Effector CD4-positive, alpha-beta T cell (primary cell): ENCODE measurements around the gene PXDC1.
"Not testable (repeated sequence)": the region's sequence is repeated elsewhere in the genome, so short reads cannot be mapped to it uniquely, and the experiment has no call there.

Experiments used
- DNase-seq: peaks from one replicate; pipeline ENCODE4 v3.0.0-alpha.2; 2020

The PXDC1 gene

GRCh38 chr6:3729603-3730344, 21.7 kb downstream of the PXDC1 start:
- DNase-seq, result no peak

DNA sequence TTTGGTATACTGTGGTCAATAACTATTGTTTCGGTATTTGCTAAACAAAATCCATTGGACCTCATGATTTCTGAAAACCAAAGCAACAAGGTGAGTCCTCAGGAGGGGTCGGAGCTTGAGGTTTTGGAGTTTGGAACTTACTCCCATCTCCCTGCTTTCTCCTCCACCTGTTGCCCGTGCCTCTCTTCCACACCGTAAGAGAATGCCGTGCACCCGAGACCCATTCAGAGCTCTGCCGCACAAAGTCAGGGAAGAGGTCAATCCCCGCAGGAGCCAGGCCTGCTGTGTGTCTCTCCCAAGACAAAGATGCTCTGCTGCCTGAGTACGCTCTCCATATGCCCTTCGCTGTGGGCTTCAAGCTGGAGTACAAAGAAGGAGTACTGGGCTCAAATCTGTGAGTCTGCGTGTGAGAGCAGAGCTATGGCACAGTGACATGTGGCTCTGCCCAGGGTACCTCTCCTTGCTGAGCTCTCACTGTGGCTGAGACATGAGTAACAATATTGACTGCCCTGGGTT, 23.9 kb downstream of the PXDC1 start:
- no peak for DNase-seq

- no peak for DNase-seq
These were observed 24.5 kb downstream of the PXDC1 start for GRCh38 chr6:3727036-3727435.

DNA sequence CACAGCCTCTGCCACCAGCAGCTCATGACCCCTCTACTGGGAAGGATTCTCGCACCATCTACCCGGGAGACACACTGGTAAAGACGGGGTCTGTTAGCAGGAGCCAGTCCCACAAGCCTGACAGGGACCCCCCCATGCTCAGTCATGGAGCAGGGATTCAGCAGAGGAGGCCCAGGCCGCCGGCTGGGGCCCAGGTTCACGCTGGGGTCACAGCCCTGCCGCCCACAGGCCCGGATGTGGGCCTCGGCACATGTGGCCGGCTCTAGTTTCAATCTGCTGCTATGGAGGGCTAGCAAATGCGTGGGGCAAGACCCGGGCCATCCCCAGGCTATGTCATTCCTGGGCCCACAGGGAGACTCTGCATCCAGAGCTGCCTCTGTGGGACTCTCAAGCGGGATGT, 25.1 kb downstream of the PXDC1 start:
- DNase-seq, result no peak

DNA sequence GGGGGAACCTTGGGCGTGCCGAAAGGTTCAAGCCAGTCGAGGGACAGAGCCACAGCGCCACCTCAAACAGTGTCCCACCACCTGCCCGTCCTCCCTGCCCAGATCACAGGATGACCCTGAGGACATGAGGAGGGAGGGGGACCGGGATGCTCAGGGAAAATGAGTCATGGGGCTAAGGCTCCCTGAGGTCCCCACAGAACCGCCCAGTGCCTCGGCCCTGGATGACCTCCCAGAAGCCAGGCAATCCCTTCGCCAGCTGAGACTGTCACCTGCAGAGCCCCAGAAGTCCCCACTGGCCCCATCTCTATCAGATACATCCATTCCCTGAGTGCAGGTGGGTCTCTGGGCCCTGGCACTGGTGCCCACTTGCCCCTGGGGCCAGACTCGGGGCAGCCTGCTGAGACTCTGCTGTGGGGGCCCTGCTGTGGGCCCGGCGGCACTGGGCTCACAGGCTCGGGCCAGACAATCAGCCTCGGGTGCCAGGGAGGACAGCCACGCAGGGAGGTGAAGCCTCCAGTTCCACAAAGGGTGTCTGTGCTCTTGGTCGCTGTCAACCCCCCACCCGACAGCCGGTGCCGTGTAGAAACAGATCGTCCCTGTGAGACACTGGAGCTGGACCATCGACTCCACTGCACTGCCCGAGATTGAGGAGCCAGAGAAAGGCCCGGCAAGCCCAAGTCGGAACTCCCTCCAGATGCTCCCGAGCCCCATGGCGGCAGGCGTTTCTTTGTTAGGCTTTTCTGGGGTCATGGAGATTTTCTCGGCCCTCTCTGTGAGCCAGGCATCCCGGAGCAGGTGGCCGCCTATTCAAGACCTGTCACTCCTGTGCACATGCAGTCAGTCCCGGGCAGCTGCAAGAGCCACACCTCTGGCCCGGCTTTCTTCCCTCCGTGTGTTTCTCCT, 26.1 kb downstream of the PXDC1 start:
- no peak for DNase-seq

DNA sequence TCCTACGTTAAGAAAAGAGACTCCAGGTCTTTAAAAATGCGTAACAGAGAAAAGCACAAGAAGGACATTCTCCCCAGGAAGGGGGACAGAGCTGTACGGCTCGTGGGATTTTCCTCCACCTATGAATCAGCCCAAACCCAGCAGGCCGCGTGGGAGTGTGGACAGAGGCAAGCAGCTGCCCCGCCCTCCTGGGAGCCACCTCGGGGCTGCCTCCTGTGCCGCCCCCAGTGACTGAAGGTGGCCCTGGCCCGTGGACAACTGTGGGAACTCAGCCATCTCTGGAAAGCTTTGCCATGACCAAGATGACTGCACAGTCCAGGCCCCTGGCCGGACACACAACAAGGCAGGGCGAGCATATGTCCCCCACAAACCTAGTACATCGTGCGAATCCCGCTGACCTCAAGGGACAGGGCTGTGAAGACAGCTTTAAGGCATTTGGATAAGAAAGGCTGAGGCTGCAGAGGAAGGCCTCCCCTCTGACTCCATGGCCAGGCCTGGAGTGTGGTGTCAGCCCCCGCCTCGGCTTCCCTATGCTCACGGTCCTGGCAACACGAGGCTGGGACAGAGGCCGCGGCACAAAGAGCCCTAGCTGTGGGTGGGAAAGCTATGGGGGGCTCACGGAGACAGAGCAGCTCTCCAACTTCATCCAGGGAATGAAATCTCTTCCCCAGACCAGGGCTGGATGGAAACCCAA, 26.9 kb downstream of the PXDC1 start:
- no peak for DNase-seq

GRCh38 chr6:3723966-3724365, 27.5 kb downstream of the PXDC1 start:
- DNase-seq, result no peak

DNA sequence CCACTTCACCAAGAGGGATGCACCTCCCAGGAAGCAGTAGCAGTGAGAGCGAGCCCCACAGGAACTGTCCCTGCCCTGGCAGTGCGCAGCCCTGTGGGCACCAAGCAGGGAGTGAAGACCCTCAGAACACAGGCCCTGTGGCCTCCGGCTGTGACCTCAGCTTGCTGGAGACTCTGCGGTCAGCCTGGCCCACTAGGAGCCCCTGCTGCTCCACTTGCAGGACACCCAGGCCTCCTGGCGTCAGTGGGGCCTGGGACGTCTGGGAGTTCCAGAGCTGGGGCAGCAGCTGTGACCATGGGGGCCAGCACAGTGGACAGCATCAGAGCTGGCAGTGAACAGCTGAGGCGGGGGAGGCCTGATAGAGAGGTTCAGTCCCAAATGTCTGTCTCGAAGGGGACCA, 28.3 kb downstream of the PXDC1 start:
- no peak for DNase-seq

- DNase-seq, result no peak
These were observed 28.7 kb downstream of the PXDC1 start for GRCh38 chr6:3722785-3723184.

DNA sequence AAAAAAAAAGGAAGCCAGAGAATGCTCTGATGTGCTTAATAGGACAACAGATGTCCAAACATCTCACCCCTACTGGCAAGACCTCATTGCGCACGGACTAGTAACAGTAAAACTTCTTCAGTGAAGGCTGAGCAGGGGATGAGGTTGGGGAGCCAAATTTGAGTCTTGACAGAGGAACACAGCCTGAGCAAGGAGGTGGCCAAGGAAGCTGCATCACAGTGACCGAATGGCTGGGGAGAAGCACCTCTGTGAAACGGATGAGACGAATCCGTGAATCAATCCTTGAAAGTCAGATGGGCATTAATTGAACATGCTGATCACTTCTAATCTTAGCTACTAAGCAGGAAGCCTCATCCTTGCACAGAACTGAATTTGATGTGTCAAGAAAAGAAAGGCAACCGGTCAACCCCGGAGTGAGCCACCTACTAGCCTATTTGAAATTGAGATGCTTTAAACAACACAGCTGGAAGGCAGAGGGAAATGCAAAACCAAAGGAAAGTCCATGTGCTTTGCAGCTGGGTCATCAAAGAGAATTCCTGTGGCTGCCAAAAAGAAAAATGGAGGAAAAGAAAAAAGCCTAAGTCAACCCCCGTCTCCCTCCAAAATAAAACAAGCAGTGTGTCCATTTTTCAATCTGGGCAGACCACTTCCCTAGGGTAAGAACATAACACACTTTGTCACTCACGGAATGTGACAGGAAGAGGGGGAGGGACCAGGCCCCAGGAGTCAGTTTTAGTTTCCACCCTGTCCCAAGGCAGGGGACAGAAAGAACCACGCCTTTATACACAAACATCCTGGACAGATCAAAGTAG, 29.5 kb downstream of the PXDC1 start:
- no peak for DNase-seq

GRCh38 chr6:3720770-3721169, 30.7 kb downstream of the PXDC1 start:
- not testable (repeated sequence) for DNase-seq

DNA sequence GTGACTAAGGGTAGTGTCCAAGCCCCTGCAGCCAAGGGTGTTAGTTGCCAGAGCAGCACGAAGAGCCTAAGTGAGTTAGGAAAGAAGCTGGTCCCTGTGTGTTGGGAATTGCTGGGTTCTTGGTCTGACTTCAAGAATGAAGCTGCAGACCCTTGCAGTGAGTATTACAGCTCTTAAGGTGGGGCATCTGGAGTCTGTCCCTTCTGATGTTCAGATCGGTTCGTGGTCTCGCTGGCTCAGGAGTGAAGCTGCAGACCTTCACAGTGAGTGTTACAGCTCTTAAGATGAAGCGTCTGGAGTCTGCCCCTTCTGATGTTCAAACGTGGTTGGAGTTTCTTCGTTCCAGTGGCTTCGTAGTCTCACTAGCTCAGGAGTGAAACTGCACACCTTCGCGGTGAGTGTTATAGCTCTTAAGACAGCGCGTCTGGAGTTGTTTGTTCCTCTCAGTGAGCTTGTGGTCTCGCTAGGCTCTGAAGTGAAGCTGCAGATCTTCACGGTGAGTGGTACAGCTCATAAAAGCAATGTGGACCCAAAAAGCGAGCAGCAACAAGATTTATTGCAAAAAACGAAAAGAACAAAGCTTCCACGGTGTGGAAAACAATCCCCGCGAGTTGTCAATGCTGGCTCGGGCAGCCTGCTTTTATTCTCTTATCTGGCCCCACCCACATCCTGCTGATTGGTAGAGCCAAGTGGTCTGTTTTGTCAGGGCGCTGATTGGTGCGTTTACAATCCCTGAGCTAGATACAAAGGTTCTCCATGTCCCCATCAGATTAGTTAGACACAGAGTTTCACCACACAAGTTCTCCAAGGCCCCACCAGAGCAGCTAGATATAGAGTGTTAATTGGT, 31.8 kb downstream of the PXDC1 start:
- DNase-seq, result no peak

- DNase-seq, result no peak
These were observed 33.1 kb downstream of the PXDC1 start for GRCh38 chr6:3718407-3718806.

DNA sequence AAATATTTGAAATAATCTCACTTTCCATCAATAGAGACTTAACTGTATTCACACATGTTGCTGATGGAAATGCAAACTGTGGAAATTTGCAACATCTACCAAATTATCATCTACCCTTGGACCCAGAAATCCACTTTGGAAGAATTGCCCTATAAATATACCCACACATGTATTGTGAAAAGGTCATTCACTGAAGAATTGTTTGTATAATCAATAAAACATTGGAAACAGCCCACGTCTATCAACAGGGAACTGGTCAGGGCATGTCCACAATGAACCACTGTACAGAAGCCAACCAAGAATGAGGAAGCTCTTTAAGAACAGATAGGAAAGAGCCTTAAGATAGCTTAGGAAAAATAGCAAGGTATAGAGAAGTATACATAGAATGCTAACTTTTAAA, 36.2 kb downstream of the PXDC1 start:
- no peak for DNase-seq

- DNase-seq, result no peak
These were observed 36.7 kb downstream of the PXDC1 start for GRCh38 chr6:3714768-3715167.

DNA sequence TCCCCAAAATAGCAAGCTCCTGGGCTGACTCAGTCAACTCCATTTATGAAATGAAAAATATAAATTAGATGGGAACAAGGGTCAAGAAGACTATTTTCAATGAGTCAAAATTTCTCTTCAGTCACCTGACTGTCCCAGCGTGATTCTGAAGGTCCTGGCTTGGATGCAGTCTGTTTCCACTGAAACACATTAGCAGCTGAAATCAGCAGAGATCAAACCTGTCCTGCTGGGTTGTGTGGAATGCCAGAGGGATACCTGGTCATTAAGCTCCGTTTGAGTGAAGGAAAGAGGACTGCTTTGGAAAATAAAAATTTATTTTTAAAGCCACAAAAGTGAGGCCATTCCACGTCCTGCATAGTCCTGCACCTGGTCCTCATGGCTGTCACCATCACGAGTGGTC, 37.4 kb downstream of the PXDC1 start:
- DNase-seq, result no peak

DNA sequence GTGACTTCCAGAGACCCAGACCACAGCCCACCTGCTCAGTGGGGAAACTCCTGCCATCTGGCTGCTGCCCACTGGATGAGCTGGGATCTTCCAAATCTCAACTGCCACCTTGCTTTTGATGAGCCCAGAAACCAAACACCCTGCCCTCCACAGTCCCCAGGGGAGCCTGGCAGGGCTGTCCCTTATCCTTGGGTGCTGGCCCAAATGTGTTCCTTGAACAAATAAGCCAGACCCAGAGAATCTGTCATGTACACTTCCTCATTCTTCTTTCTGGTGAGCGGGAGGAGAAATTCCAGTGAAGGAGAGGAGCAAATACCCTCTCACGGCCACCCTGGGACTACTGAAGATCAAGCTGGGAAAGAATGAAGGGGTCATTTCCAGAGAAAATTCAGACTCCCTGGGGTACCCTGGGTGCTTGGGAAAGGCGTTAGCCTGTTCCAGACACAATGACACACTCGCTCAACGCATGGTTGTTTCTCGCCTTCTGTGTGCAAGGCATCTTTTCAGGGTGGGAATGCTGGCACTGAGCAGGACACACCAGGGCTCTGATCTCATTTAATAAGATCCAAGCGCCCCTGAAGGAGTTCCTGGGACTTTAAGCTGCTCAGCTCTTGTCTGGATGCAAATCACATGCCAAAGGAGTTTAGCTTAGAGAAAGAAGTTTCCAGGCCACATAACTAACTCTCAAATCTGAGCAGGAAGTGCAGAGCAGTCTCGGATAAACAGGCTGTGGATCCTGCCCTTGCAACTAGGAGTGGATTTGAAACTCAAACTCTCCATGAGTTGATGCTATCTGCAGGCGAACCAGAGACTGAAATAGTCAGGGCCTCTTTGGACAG, 38.5 kb downstream of the PXDC1 start:
- DNase-seq, result no peak

DNA sequence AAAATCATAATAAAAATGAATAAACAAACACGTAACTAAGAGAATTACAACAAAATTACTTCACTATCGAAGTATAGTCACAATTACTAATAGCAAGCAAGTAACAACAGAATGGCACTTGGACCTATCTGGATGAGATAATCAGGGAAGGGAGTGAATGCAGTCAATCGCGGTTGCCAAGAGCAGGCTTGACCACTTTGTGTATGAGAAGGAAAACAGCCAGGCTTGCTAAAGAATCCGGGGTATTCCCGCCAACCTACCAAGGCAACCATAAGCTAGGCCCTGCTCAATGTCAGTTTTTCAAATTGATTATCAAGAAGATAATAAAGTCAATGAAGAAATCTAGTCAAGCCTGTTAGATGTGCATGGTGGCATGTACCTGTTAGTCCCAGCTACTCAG, 39.7 kb downstream of the PXDC1 start:
- no peak for DNase-seq

DNA sequence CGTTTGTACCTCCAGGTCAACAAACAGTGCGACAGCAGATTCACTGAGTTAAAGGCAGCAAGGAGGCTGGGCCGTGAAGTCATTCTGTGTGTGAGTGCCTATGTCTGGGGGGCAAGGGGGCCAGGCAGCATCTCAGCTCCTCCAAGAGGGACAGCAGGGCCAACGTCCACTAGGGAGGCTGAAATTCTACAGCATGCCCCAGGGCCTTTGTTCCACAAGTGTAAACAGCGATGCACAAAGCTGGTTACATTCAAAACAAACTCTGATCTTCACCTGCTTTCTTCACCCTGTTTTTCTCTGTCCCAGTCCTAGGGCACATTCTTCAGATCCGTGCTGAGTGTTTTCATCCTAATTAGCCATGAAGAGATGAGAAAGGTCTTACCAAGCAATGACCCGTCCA, 41.1 kb downstream of the PXDC1 start:
- no peak for DNase-seq

DNA sequence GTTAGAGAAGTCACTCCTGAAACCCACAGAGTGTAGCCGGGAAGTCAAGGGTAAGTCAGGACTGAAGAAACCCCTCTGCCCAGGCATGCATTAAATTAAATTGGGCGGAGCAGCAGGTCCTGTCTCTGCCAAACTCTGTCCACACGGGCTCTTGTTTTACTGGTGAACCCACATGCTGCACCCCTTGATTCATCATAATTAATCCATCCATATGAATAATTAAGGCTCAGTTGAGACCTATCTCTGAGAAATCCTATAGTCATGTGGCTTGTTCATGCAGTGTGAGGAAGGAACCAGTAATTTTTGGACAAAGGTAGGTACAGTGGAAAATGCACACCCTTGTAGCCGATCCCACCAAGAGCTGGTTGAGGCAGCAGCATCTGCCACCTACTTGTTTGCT, 43.0 kb downstream of the PXDC1 start:
- DNase-seq, result no peak
